NCI-H69 (cell line): ENCODE data around the gene PDE4B.
"Not testable (repeated sequence)": the region's sequence is repeated elsewhere in the genome, so short reads cannot be mapped to it uniquely, and the experiment has no call there.

ENCODE experiments used
- DNase-seq: peaks from one replicate; lab custom pipeline; 2025; lab: John Stamatoyannopoulos, UW

The PDE4B gene

DNA sequence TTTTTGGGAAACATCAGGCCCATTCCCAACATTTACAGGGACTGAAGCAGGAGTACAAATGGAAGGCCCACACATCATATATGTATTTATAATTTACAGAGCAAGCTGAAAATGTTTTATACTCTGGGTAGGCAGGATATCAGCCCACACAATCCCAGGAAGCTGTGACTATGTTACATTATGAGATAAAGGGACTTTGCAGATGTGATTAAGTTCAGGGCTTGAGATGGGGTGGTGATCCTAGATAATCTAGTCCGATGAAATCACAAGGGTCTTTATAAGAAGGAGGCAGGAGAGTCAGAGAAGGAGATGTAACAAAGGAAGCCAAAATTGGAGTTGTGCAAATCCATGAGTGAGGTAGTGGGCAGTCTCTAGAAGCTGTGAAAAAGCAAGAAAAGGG, 160.5 kb downstream of the PDE4B start:
- no peak for DNase-seq

DNA sequence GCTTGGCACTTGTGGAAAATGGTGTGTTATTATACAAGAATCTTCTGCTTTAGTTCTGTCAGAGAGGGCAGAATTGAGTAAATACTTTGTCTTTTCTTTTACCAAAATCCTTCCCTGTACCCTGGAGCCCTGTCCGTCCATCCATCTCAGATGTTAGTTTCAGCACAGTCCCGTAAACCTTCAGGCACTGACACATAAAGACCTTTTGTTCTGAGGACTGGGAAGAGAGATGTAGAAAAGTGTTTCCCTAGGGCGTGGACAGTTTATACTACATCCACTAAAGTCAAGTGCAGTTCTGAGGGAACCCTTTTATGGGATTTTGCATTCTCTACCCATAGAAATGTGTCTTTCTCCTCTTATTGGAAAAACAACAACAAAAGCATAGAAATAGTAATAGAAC, 162.4 kb downstream of the PDE4B start:
- no peak for DNase-seq

DNA sequence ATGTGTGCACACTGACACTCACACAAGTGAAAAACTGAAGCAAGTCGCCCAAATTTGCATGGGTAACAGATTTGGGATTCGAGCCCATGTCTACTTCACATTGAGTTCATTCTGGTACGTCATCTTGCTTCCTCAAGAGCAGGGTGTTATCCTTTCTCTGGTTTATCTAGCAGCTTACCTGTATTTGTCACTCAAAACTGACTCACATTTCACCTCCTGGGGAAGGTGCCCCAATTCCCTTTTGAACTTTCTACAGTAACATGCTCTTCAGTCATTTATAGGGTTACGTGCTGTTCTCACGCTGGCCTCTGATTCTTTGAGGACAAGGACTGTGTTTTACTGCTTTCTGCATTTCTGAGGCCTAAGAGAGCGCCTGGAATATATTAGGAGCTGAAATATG, 162.8 kb downstream of the PDE4B start:
- no peak for DNase-seq

DNA sequence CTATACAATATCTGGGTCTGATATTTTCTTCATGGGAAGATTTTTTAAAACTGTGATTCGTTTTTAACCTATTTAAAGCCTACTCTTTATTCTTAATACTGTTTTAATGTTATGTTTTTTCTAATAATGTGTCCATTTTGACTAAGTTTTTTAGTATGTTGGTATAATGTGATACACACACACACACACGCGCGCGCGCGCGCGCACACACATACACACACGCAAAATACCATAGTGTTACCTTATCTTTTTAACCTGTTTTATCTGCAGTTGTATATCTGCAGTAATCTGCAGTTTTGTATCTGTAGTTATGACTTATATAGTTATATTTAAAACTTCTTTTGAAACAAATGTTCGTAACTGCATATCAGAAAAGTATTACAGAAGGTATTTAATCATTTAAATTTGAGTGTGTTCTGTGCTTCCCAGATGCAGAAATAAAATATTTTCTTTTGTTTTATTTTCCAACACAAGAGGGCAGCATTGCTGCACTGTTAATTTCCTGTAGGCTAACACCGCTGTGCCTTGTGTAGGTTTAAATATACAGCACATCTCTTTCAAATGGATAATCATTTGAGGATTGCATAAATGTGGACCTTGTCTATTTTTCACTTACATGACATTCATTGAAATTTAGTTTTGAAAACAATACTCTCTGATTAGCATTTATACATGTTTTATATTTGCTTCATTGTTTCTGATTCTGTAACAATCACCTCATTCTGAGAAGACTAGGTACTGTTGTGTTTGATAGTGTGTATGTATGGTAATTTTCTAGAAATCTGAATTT, 166.1 kb downstream of the PDE4B start:
- peak; percentile 25 for DNase-seq

DNA sequence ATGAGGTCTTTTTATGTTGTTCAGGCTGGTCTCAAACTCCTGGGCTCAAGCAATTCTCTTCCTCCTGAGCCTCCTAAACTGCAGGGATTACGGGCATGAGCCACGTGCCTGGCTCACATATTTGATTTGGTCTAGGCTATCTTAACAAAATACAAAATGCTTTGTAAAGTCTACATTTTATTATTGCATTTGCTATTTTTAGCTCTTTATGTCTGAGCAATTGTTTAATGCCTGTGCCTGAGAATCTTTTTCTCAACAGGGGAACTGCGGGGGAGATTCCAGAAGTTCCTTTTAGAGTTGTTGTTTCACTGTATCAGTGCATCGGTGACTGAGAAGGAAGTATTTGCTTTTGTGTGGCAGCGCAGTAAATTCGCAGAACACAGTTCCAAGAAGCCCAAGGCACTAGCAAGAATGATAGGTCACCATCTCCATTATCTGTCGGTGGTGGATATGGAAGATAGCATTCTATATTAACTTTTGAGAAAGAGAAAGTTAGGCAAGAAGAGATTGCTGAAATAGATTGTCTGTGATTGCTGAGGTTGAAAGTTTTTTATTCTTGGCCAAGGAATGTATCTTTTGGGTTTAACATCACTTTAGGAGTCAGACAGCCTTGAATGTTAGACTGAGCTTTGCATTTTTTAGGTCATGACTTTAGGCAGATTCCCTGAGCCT, 167.3 kb downstream of the PDE4B start:
- no peak for DNase-seq

DNA sequence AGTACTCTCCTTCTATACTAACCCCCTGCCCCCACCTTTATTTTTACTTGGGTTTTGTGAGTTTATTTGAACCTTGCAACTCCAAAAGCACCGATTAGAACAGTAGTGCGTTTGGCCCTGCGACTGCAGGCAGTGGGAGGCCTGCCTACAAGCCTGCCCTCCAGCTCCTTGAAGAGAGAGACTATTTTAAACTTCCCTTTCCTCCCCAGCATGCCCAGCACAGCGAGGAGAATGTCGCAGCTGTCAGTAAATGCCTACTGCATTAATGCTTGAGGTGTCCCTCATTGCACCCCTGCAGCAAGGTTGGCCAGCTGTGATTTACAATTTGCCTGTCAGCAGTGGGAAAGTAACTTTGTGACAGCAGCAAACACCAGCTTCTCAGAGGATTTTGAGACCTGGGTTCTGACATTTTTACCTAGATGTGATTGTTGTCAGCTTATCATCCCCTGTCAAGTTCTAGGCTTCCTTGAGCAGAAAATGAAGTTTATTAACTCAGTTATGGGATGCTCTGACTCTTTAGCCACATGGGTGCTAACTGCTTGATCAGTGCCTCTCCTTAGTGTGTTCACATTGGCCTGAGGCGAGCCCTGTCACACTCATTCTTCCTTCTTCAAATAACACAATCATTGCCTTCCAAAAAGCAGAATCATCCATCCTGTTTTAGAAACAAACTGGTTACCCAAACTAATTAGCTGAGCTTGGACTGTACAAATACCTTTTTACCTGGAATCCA, 170.6 kb downstream of the PDE4B start:
- no peak for DNase-seq

DNA sequence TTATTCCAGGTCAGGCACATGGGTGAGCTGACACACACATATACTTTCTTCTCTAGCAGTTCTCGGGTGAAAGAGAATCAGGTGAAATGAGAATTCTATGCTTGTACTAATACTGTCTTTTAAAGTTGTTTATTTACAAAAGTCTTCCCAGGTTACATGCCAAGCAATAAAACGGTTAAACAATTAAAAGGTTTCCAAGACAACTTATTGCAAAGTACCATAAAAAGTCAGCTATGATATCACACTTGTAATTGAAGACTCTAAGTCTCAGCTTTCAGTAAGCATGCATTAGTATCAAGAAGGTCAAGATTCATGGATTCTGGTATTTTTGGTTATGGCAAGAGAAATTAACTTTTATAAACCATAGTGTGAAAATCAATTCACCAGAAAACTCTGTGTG, 171.4 kb downstream of the PDE4B start:
- no peak for DNase-seq

DNA sequence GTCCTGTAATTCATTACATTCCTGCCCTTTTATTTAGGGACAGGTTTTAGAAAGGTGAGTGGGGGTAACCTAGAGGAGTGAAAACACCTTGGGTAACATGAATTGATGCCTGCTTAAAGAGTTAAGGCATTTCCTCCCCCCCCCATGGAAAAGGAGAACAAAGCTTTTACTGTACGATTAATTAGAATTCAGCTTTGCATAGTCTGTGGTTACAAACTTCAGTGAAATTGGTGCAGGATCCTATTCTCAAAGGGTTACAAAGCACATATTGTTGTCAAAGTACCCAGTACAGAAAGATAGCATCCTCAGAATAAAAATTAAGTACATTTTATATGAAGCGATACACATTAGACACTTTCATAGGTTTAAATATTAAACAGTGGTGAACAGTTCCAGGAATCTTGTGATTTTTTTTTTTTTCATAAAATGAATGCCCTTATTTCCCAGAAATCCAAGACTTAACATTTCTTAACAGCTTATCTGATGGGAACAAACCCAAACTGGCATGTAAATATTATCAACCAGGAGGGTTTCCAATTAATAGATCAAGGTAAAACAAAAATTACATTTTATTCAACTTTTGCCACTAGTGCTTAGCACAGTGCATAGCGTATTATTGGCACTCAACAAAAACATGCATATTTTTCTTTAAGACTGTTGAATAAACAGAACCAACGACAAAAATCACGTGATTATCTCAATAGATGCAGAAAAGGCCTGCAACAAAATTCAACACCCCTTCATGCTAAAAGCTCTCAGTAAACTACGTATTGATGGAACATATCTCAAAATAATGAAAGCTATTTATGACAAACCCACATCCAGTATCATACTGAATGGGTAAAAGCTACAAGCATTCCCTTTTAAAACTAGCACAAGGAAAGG, 172.7 kb downstream of the PDE4B start:
- DNase-seq, result no peak

DNA sequence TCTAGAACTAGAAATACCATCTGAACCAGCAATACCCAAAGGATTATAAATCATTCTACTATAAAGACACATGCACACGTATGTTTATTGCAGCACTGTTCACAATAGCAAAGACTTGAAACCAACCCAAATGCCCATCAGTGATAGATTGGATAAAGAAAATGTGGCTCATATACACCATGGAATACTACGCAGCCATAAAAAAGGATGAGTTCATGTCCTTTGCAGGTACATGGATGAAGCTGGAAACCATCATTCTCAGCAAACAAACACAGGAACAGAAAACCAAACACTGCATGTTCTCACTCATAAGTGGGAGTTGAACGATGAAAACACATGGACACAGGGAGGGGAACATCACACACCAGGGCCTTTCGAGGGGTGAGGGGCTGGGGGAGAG, 174.8 kb downstream of the PDE4B start:
- DNase-seq, result not testable (repeated sequence)

DNA sequence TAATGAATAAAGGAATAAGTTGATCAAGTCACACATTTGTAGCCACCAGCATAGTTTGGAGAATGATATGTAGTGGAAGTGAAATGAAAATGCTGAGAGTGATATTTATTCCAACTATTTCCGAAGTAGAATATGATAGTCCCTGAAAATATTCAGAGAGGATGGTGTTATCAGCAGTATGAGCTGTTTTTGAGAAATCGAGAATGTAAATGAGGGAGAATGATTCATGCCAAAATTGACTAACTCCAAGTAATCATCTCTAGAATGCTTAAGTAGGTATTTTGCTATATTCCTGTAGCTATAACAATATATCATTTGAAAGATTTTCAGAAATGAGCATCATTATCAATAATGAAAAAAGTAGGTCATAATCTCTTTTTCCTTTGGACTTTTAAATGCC, 178.9 kb downstream of the PDE4B start:
- no peak for DNase-seq

DNA sequence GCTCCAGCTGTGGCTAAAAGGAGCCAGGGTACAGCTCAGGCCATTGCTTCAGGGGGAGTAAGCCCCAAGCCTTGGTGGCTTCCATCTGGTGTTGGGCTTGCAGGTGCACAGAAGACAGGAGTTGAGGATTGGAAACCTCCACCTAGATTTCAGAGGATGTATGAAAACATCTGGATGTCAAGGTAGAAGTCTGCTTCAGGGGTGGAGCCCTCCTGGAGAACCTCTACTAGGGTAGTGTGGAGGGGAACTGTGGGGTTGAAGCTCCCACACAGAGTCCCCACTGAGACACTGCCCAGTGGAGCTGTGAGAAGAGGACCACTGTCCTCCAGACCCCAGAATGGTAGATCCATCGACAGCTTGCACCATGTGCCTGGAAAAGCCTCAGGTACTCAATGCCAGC, 183.0 kb downstream of the PDE4B start:
- DNase-seq, result no peak

DNA sequence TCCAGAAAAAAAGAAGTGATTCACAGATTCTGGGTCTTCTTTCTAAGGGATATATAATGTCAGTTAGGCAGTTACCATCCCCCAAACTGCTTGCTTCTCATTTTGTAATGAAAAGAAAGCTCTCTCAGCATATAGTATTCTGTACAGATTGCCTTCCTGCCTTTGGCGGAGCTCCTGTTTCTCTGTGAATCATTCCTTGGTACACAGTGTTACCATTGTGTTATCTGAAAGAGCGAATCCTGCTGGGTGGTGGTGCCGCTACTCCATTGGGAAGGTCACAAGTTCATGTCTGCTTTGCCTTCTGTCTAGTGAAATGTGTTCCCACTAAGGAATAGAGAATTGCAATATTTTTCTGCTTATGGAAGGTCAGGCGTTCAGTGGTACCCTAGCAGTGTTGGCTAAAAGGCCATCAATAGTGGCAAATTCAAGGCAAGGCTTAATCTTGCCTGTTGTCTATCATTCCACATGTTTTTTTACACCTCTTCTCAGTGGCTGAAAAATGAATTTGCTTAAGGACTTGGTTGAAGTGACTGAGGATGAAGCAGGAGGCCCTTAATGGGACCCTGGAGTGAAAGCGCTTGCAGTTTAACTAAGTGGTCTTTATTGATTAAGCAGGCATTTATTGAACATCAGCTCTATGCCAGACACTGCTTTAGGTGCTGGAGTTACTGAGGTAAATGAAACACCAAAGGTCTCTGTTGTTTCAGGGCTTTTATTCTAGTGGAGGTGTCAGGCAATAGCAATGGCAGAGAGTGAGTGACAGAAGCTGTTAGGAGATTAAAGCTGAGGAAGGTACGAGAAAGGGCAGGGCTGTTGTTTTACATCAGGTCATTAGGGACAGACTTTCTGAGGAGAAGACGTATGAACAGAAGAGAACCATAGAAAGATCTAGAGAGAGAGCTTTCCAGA, 186.7 kb downstream of the PDE4B start:
- no peak for DNase-seq

DNA sequence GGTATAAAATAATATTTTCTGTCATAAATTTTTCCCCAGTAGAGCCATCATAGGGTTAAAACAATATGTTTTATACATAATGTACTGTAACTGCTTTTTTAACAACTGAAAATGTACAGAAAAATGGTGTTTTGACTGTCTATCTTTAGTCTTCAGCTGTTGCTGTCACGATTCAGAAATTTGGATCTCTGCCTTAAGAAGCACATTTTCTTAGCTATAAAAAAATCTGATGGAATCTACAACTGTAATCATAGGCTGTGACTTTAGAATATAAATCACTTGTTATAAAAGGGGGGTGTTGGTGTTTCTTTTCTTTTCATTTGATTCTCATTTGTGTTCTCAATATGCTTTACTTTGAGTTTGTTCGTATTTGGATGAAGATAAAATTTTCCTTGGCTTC, 187.5 kb downstream of the PDE4B start:
- DNase-seq, result no peak

DNA sequence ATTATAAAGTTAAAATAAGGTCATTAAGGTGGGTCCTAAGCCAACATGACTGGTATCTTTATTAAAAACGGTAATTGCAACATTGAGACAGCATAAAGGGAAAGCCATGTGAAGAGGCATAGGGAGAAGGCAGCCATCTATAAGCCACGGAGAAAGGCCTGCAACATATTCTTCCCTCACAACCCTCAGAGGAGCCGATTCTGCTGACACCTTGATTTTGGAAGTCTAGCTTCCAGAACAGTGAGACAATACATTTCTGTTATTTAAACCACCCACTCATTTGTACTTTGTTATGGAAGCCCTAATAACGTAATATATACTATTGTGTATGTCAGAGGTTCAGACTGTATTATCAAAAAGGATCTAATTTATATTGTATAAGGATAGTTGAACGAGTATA, 190.8 kb downstream of the PDE4B start:
- DNase-seq, result no peak

DNA sequence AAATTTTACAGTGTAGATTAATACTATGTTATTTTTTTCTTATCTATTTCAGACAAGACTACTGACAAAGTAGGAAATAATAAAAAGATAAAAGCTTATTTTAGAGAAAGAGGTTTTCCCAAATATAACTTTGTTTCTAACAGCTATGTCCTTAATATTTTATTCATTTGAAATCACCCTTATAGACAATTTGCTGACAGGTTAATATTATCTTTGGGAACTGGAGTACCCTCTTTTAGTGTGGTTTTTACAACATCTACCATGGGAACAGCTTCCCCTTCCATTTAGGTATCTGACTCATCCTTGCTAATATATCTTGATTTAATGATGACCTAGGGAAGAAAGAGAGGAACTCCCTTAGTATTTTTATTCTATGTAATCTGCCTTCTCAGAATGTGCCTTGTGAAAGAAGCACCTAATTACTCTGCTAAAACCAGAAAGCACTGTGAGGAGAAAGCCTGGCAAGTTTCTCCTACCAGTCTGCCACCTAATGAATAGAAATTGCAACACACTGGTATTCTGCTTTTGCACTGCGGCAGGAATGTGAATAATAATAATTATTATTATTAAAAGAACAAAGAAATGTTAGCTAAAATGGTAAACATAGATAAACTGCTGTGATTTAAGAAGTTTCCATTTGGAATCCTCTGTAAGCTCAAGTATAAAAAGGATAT, 192.8 kb downstream of the PDE4B start:
- no peak for DNase-seq

DNA sequence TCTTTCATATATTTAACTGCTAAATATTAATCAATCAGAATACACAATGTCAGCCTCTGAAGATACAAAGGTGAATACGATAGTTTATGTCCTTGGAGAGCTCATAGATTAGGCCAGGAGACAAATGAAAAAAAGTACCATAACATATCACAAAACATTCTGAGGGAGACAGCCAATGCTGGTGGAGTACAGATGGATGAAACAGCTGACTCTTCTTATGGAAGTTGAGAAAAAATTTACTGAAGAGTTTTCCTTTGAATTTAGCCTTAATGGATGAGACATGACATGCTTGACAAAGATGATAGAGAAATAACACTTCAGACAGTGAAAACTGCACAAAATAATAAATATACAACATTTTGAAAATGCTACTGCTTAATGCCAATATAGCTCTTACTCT, 193.5 kb downstream of the PDE4B start:
- DNase-seq, result no peak

DNA sequence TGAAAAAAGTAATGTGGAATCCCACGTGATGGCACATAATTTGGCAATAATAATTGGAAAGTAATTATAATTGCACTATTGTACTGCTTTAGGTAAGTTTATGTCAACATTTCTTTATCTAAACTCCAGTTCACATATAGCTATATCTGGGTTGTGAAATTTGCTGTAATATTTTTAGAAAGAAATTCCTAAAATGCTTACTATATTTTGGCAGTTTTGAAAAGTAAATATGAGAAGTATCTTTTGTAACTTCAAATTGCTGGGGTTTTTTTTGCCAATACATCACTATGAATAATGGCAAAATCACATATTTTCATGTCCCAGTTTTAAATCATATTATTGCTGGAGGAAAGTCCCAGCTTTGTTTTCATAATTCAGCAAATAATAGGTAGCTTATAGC, 197.5 kb downstream of the PDE4B start:
- DNase-seq, result no peak

DNA sequence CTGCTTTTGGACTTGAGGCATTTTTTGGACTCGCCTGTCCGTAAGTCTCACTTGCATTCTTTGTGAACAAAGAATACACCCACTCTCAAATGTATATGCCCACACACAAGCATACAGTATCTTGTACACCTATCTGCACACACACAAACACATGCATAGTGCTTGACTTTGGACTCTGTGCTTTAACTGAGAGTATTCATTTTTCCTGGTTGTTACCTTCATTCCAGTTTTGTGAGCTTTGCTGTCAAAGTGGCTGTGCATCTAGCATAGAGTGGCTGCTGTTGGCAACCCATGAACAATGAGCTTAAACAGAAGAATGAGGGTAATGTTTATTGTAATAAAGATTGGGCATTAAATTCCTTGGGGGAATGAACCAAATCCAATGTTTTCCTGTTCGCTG, 199.0 kb downstream of the PDE4B start:
- no peak for DNase-seq

DNA sequence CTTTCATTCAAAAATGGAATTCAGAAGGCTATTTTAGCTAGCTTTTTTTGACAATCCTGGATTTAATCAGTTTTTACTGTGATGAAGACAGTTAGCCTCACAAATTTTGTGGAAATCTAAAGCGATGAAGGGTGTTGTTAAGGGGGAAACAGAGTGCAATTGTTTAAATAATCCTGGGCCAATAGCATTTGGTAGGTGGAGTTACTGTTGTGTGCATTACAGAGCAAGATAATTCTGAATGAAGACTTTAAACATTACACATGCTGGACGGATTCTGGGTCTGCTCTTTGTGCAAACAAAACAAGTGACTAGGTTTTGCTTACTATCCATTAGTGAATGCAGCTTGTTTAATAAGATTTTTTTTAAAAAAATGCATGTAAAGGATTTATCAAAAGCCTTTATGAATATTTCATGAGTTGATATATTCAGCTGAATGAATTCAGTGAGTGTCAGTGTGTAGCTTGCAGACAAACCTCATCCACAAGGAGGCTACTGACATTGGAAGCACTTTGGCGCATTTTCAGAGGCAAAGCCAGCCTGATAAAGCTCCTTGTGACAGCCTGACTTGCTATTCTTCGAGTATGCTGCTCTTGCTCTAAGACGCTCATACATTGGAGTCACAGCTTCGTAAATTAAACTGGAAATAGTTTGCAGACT, 199.6 kb downstream of the PDE4B start:
- no peak for DNase-seq

DNA sequence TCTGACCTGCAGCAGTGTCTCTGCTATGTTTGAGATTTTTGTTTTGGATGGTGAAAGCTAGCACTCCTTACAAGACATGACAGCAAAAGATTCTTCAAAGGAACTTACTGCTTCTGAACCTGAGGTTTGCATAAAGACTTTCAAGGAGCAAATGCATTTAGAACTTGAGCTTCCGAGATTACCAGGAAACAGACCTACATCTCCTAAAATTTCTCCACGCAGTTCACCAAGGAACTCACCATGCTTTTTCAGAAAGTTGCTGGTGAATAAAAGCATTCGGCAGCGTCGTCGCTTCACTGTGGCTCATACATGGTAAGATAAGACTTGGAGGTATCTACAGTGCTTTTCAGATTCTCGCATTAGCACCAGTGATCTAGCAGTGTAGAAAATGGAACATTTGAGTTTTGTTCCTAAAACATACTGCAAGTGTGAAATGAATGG, 200.2 kb downstream of the PDE4B start:
- DNase-seq, result no peak
